K562 (cell line): Measurements from ENCODE around the gene GPR135. TPM values are rescaled to one million over a fixed set of nuclear protein-coding genes. Genes with fewer than 3 reads are reported as not detected.
A peak's percentile ranks its signal among the peaks of the same experiment; 100 is the strongest.

Source experiments
- ATAC-seq: fragments of 200-7000 bp; cut with Tn5 transposase; 3 replicates; pipeline ENCODE4 v1.9.1; 2020; ENCODE audit warnings: moderate library complexity
- BruUV-seq: library from RNA; stranded (reverse); fragments of 400-500 nt; replicated peaks from 2 replicates; lab custom pipeline; 2021; lab: Mats Ljungman, UMichigan
- CTCF ChIA-PET: fragments of 300-600 bp; formaldehyde crosslinking; extraction: SDS; loops from one replicate; lab custom pipeline; 2021; ENCODE audit warnings: low intra/inter-chr PET ratio; lab: Yijun Ruan, JAX
- POLR2A ChIA-PET: fragments of 300-600, 350-650 bp; sonication (Branson Sonifier 250); formaldehyde crosslinking; extraction: SDS; loops from one replicate; lab custom pipeline; 2021; ENCODE audit warnings: antibody characterized with exemption, inconsistent platforms; lab: Yijun Ruan, JAX
- DNase-seq, 4 experiments: peaks; one replicate each; pipeline versions ENCODE4 v3.0.0 to v3.0.0-alpha.2; 2011 to 2018; ENCODE audit warnings: low spot score in 3 of 4, mixed read lengths in 3 of 4; ENCODE audit errors: extremely low read depth in 1 of 4
- FAIRE-seq: peaks from 2 replicates; lab custom pipeline; 2011; peaks lifted over from hg19 to GRCh38; lab: Jason Lieb, UNC
- H2AFZ ChIP-seq: 2 replicates; pipeline ENCODE4 v1.6.0; 2011; ENCODE audit warnings: low read depth, low read length, control low read depth, inconsistent platforms
- H3K27ac ChIP-seq: fragments of 200-600 bp; 3 replicates; pipeline ENCODE4 v1.8.0; 2011; ENCODE audit warnings: low read depth, mild to moderate bottlenecking, control low read depth, inconsistent platforms, low read length, moderate library complexity, mixed read lengths; ENCODE audit errors: extremely low read depth
- H3K27me3 ChIP-seq, 2 experiments: fragments of 300-600 bp in 1 of 2; 2 replicates in 1 of 2; 3 replicates in 1 of 2; pipeline versions ENCODE4 v1.6.0 to v1.8.0; 2011; ENCODE audit warnings: inconsistent platforms in 2 of 2, low read length in 2 of 2, mild to moderate bottlenecking in 1 of 2, mixed read lengths in 1 of 2, moderate library complexity in 1 of 2; ENCODE audit not compliant: control insufficient read depth in 2 of 2, insufficient read depth in 2 of 2
- H3K36me3 ChIP-seq: fragments of 300-600 bp; 3 replicates; pipeline ENCODE4 v1.8.0; 2011; ENCODE audit warnings: mild to moderate bottlenecking, low read length, inconsistent platforms; ENCODE audit not compliant: control insufficient read depth, insufficient read depth
- H3K4me1 ChIP-seq, 2 experiments: fragments of 200-600 bp in 1 of 2; replicated peaks in 1 of 2; 2 replicates in 1 of 2; 3 replicates in 1 of 2; pipeline versions ENCODE4 v1.5.1 to v1.8.0; 2011; ENCODE audit warnings: inconsistent platforms in 2 of 2, low read length in 2 of 2, mild to moderate bottlenecking in 1 of 2, mixed read lengths in 1 of 2, moderate library complexity in 1 of 2; ENCODE audit not compliant: control insufficient read depth in 2 of 2, insufficient read depth in 2 of 2
- H3K4me2 ChIP-seq: 2 replicates; pipeline ENCODE4 v1.6.1; 2011; ENCODE audit warnings: low read length, control low read depth, inconsistent platforms, mixed read lengths; ENCODE audit not compliant: insufficient read depth
- H3K4me3 ChIP-seq: fragments of 200-600 bp; sonication (generic), shearing (Covaris generic); 2 replicates; pipeline ENCODE4 v1.5.1; 2016; ENCODE audit warnings: control low read depth, inconsistent platforms
- H3K79me2 ChIP-seq: fragments of 200-600 bp; 3 replicates; pipeline ENCODE4 v1.8.0; 2011; ENCODE audit warnings: low read length, inconsistent platforms; ENCODE audit not compliant: control insufficient read depth, insufficient read depth
- H3K9ac ChIP-seq, 2 experiments: 2 replicates each; pipeline versions ENCODE4 v1.6.0 to v1.6.1; 2011; ENCODE audit warnings: low read depth in 2 of 2, low read length in 2 of 2, control low read depth in 1 of 2, inconsistent platforms in 1 of 2, mild to moderate bottlenecking in 1 of 2, mixed read lengths in 1 of 2; ENCODE audit not compliant: insufficient read depth in 1 of 2
- H3K9me1 ChIP-seq: one replicate; pipeline ENCODE4 v1.6.0; 2011; ENCODE audit warnings: inconsistent platforms, mild to moderate bottlenecking, low read length, moderate library complexity; ENCODE audit not compliant: control insufficient read depth, insufficient read depth
- H3K9me3 ChIP-seq: replicated peaks from 2 replicates; pipeline ENCODE4 v1.5.1; 2011; ENCODE audit warnings: low read depth, low read length, inconsistent platforms; ENCODE audit not compliant: control insufficient read depth, insufficient read depth
- H4K20me1 ChIP-seq: replicated peaks from 2 replicates; pipeline ENCODE4 v1.6.1; 2011; ENCODE audit warnings: low read length, inconsistent platforms, mixed read lengths; ENCODE audit not compliant: control insufficient read depth, insufficient read depth
- ARID3A ChIP-seq: IDR thresholded peaks from 2 replicates; pipeline ENCODE4 v1.6.1; 2012; ENCODE audit warnings: low read depth, low read length, improper control_type of control experiment, borderline replicate concordance
- ATF1 ChIP-seq, 2 experiments: fragments of 450-650 bp in 1 of 2; IDR thresholded peaks; 2 replicates each; pipeline ENCODE4 v1.6.1; 2016; ENCODE audit warnings: missing compliant biosample characterization in 1 of 2, missing genetic modification characterization in 1 of 2
- ESRRA ChIP-seq: fragments of 450-650 bp; IDR thresholded peaks from 2 replicates; pipeline ENCODE4 v1.6.1; 2014; ENCODE audit warnings: low read depth, mild to moderate bottlenecking, moderate library complexity, borderline replicate concordance
- FOXM1 ChIP-seq, 2 experiments: fragments of 450-650 bp in 1 of 2; sonication (generic) in 1 of 2; formaldehyde crosslinking in 1 of 2; IDR thresholded peaks; 2 replicates each; pipeline versions ENCODE4 v1.6.1 to v1.9.0; 2017 to 2022; ENCODE audit warnings: low read depth in 2 of 2, mild to moderate bottlenecking in 2 of 2, missing genetic modification reagents in 1 of 2, moderate library complexity in 1 of 2
- HSF4 ChIP-seq: fragments of 250-450 bp; sonication (Bioruptor Pico); IDR thresholded peaks from 2 replicates; pipeline ENCODE4 v2.1.2; 2022; ENCODE audit warnings: mild to moderate bottlenecking, moderate library complexity, borderline replicate concordance
- NR2C2 ChIP-seq, 2 experiments: fragments of 200-800 bp in 1 of 2; sonication (Bioruptor generic) in 1 of 2; sonication (generic) in 1 of 2; formaldehyde crosslinking in 1 of 2; IDR thresholded peaks; 2 replicates each; pipeline versions ENCODE4 v1.6.1 to v1.8.0; 2016 to 2022; ENCODE audit warnings: mild to moderate bottlenecking in 1 of 2, missing compliant biosample characterization in 1 of 2, missing genetic modification characterization in 1 of 2, missing genetic modification reagents in 1 of 2
- TFE3 ChIP-seq: fragments of 450-650 bp; formaldehyde crosslinking; IDR thresholded peaks from 2 replicates; pipeline ENCODE4 v1.4.0; 2020; ENCODE audit warnings: mild to moderate bottlenecking, mixed read lengths
- ZKSCAN1 ChIP-seq: fragments of 150-350 bp; IDR thresholded peaks from 2 replicates; pipeline ENCODE4 v1.6.1; 2016; ENCODE audit warnings: low read depth, low read length
- ZNF175 ChIP-seq: fragments of 200-800 bp; sonication (Bioruptor generic); IDR thresholded peaks from 2 replicates; pipeline ENCODE4 v1.6.1; 2016; ENCODE audit warnings: low read depth, mild to moderate bottlenecking, missing genetic modification characterization, missing compliant biosample characterization
- ZNF76 ChIP-seq: fragments of 250-450 bp; sonication (Bioruptor Pico); IDR thresholded peaks from 2 replicates; pipeline ENCODE4 v1.4.0; 2020; ENCODE audit warnings: mild to moderate bottlenecking, moderate library complexity, borderline replicate concordance
- WGBS: fragments of 100-300 bp; shearing (Covaris generic); methylation state at CpG from one replicate; pipeline ENCODE4 v1.1.6; 2016; ENCODE audit warnings: low coverage, mixed read lengths; ENCODE audit not compliant: insufficient coverage; ENCODE audit errors: missing lambda C conversion rate; 5-methylcytosine and 5-hydroxymethylcytosine counted together
- in situ Hi-C: fragments of 300-500 bp; cut with MboI; formaldehyde crosslinking; loops from 4 replicates; pipeline ENCODE4 v1.15.0; 2018; ENCODE audit warnings: inconsistent platforms, mixed read lengths
- intact Hi-C: fragments of 100-400 bp; cut with micrococcal nuclease; formaldehyde crosslinking; loops from 2 replicates; pipeline ENCODE4 v1.14.2; 2022
- polyA plus RNA-seq, 8 experiments: library from polyadenylated mRNA; depleted of rRNA in 4 of 8; stranded (reverse) in 5 of 8; unstranded in 3 of 8; fragments of >200 nt; fragmentation: Nextera tagmentation in 2 of 8; fragmentation: Illumina TruSeq in 1 of 8; extraction: Ambion mirVana in 2 of 8; extraction: Trizol in 1 of 8; gene quantifications; 2 replicates each; pipeline versions ENCODE4 v1.2.1 to v1.2.3, GENCODE V29; 2011 to 2014; ENCODE audit warnings: inconsistent platforms in 1 of 8, missing spikeins in 1 of 8
- total RNA-seq, 7 experiments: library from RNA; depleted of rRNA in 6 of 7; stranded (reverse); fragments of >200 nt in 6 of 7; fragmentation: Illumina TruSeq in 2 of 7; extraction: Trizol in 2 of 7; gene quantifications; 2 replicates each; pipeline versions ENCODE4 v1.2.1 to v1.2.3, GENCODE V29; 2011 to 2021; ENCODE audit warnings: low replicate concordance in 1 of 7

GPR135 gene
- total and polyA plus RNA-seq, 9 of the 15 experiments (the other 6 are each of a cell fraction or from before 2014, with no cell fraction given), result 0.06 to 1.6 (median 1.0) TPM

GRCh38 chr14:59427653-59428580 lies 37.3 kb downstream of the GPR135 start (continued):
- no peak for TF ChIP-seq NR2C2 (CRISPR knock-in tag; IDR thresholded peaks at IDR 0.05)
- TF ChIP-seq NR2C2 (tag; IDR thresholded peaks at IDR 0.05), result 0 out of 2 replicates have a peak, but pooled peaks have one; percentile 28
- TF ChIP-seq ATF1 (CRISPR knock-in tag; IDR thresholded peaks at IDR 0.05), result no peak
- no peak for TF ChIP-seq ATF1 (tag; IDR thresholded peaks at IDR 0.05)
- TF ChIP-seq, all 486 proteins: peak for 3

- CTCF ChIA-PET, result no interaction called here
- Histone ChIP-seq H3K36me3 (no peaks in the 10 kb centered on the region), H3K9ac (no peak overlapping the region), H4K20me1 (no peaks in the 10 kb centered on the region), H3K9me3 (no peaks in the 10 kb centered on the region), H2AFZ (no peak overlapping the region), H3K27me3 (no peaks in the 10 kb centered on the region; a peak in 1 of 5 replicates), H3K79me2 (no peaks in the 10 kb centered on the region), H3K4me1 (no peaks in the 10 kb centered on the region), H3K4me3 (no peak overlapping the region), H3K27ac (no peak overlapping the region), H3K4me2 (no peak overlapping the region), H3K9me1 (no peaks in the 10 kb centered on the region)
- intact Hi-C loops, result no loop called here
- no peak for FAIRE-seq
- no peak for ATAC-seq
- no peak for DNase-seq
- no peak for TF ChIP-seq ESRRA
- no peak for TF ChIP-seq FOXM1 (IDR thresholded peaks at IDR 0.05; ENCODE audit: low read depth)
- TF ChIP-seq FOXM1 (CRISPR knock-in tag; IDR thresholded peaks at IDR 0.05; ENCODE audit: low read depth), result no peak
- TF ChIP-seq ZNF175, result no peak
- TF ChIP-seq ZKSCAN1, result no peak
- no peak for TF ChIP-seq TFE3
- TF ChIP-seq ZNF76 (CRISPR knock-in tag), result no peak
- no peak for TF ChIP-seq ARID3A
- no peak for TF ChIP-seq HSF4 (CRISPR knock-in tag)
- POLR2A ChIA-PET, result no interaction called here
- in situ Hi-C loops, result no loop called here
- BruUV-seq, result no TSS peak
- 11% methylated on average over 3 of the region's 3 CpGs for WGBS
These were observed 39.8 kb downstream of the GPR135 start for GRCh38 chr14:59425322-59425935.
